GM12878 (cell line): Measurements from ENCODE around the gene CHMP6. TPM values are rescaled to one million over a fixed set of nuclear protein-coding genes. Genes with fewer than 3 reads are reported as not detected.

ENCODE experiments used
- ATAC-seq: fragments of 200-7000 bp; cut with Tn5 transposase; 3 replicates; pipeline ENCODE4 v1.9.1; 2020; ENCODE audit warnings: mild to moderate bottlenecking, moderate library complexity
- BruUV-seq: library from RNA; stranded (reverse); fragments of 400-500 nt; replicated peaks from 2 replicates; lab custom pipeline; 2021; lab: Mats Ljungman, UMichigan
- CTCF ChIA-PET: fragments of 300-600 bp; sonication (Branson Sonifier 250); formaldehyde crosslinking; extraction: SDS; loops from one replicate; lab custom pipeline; 2021; ENCODE audit warnings: inconsistent platforms; lab: Yijun Ruan, JAX
- POLR2A ChIA-PET: fragments of 350-600 bp; formaldehyde crosslinking; extraction: SDS; loops from one replicate; lab custom pipeline; 2021; ENCODE audit warnings: inconsistent platforms; lab: Charles Lee
- RAD21 ChIA-PET: fragments of 300-600 bp; sonication (Branson Sonifier 250); formaldehyde crosslinking; loops from one replicate; lab custom pipeline; 2023; ENCODE audit warnings: antibody characterized with exemption; ENCODE audit not compliant: unreplicated experiment; lab: Charles Lee
- SMC1A ChIA-PET: fragments of 300-600 bp; sonication (Branson Sonifier 250); formaldehyde crosslinking; loops from one replicate; lab custom pipeline; 2023; ENCODE audit not compliant: unreplicated experiment, uncharacterized antibody; lab: Charles Lee
- DNase-seq: peaks from one replicate; pipeline ENCODE4 v3.0.0-alpha.2; 2011; ENCODE audit warnings: low read depth, low spot score
- FAIRE-seq: peaks from 3 replicates; lab custom pipeline; 2011; peaks lifted over from hg19 to GRCh38; lab: Jason Lieb, UNC
- H2AFZ ChIP-seq: 2 replicates; pipeline ENCODE4 v1.6.0; 2011; ENCODE audit warnings: low read depth, low read length, control low read depth; ENCODE audit not compliant: control insufficient read depth
- H3K27ac ChIP-seq: 2 replicates; pipeline ENCODE4 v1.5.1; 2011; ENCODE audit warnings: control low read depth; ENCODE audit not compliant: control insufficient read depth, insufficient read depth
- H3K27me3 ChIP-seq, 2 experiments: replicated peaks in 1 of 2; 2 replicates each; pipeline versions ENCODE4 v1.6.0 to v1.6.1; 2011; ENCODE audit warnings: low read length in 1 of 2; ENCODE audit not compliant: control insufficient read depth in 2 of 2, insufficient read depth in 2 of 2
- H3K36me3 ChIP-seq, 2 experiments: 2 replicates each; pipeline ENCODE4 v1.5.1; 2011; ENCODE audit warnings: low read length in 1 of 2; ENCODE audit not compliant: control insufficient read depth in 2 of 2, insufficient read depth in 2 of 2
- H3K4me1 ChIP-seq: 2 replicates; pipeline ENCODE4 v1.6.1; 2011; ENCODE audit warnings: mild to moderate bottlenecking, low read length, moderate library complexity, mixed read lengths; ENCODE audit not compliant: control insufficient read depth, insufficient read depth
- H3K4me2 ChIP-seq: 2 replicates; pipeline ENCODE4 v1.6.0; 2011; ENCODE audit warnings: control low read depth; ENCODE audit not compliant: control insufficient read depth, insufficient read depth
- H3K4me3 ChIP-seq: fragments of 200-600 bp; sonication (generic); 2 replicates; pipeline ENCODE4 v1.5.1; 2016
- H3K79me2 ChIP-seq: 2 replicates; pipeline ENCODE4 v1.6.0; 2011; ENCODE audit warnings: low read length; ENCODE audit not compliant: control insufficient read depth, insufficient read depth
- H3K9ac ChIP-seq: 2 replicates; pipeline ENCODE4 v1.8.0; 2011; ENCODE audit warnings: low read length, control low read depth, mixed read lengths; ENCODE audit not compliant: control insufficient read depth, insufficient read depth
- H3K9me3 ChIP-seq: replicated peaks from 3 replicates; pipeline ENCODE4 v1.5.1; 2011; ENCODE audit warnings: mild to moderate bottlenecking, low read length; ENCODE audit not compliant: control insufficient read depth, insufficient read depth
- H4K20me1 ChIP-seq: 2 replicates; pipeline ENCODE4 v1.6.0; 2011; ENCODE audit not compliant: control insufficient read depth, insufficient read depth
- DPF2 ChIP-seq: fragments of 450-650 bp; IDR thresholded peaks from 2 replicates; pipeline ENCODE4 v1.6.1; 2017; ENCODE audit warnings: mild to moderate bottlenecking
- EP300 ChIP-seq, 2 experiments: fragments of 150-350 bp in 1 of 2; IDR thresholded peaks; 2 replicates each; pipeline ENCODE4 v1.6.1; 2011 to 2012; ENCODE audit warnings: low read depth in 2 of 2, low read length in 2 of 2, borderline replicate concordance in 1 of 2, improper control_type of control experiment in 1 of 2, inconsistent platforms in 1 of 2; ENCODE audit not compliant: control insufficient read depth in 1 of 2
- HDGF ChIP-seq: fragments of 450-650 bp; IDR thresholded peaks from 2 replicates; pipeline ENCODE4 v1.6.1; 2016; ENCODE audit warnings: antibody characterized with exemption
- JUND ChIP-seq: IDR thresholded peaks from 2 replicates; pipeline ENCODE4 v1.6.1; 2012; ENCODE audit warnings: low read depth, mild to moderate bottlenecking, low read length, improper control_type of control experiment, moderate library complexity
- KAT2A ChIP-seq: conservative IDR thresholded peaks from 2 replicates; pipeline ENCODE4 v1.6.1; 2011; ENCODE audit warnings: low read depth, low read length; ENCODE audit not compliant: control insufficient read depth
- PML ChIP-seq: IDR thresholded peaks from 2 replicates; pipeline ENCODE4 v1.6.1; 2012; ENCODE audit warnings: low read length, inconsistent platforms
- RAD21 ChIP-seq: IDR thresholded peaks from 2 replicates; pipeline ENCODE4 v1.6.1; 2011; ENCODE audit warnings: mild to moderate bottlenecking, low read depth, low read length, moderate library complexity; ENCODE audit not compliant: insufficient read depth
- SIX5 ChIP-seq: IDR thresholded peaks from 2 replicates; pipeline ENCODE4 v1.6.1; 2011; ENCODE audit warnings: mild to moderate bottlenecking, low read depth, low read length, moderate library complexity; ENCODE audit not compliant: severe bottlenecking
- YBX1 ChIP-seq: fragments of 450-650 bp; IDR thresholded peaks from 2 replicates; pipeline ENCODE4 v1.6.1; 2016; ENCODE audit warnings: antibody characterized with exemption
- ZNF24 ChIP-seq: fragments of 450-650 bp; IDR thresholded peaks from 2 replicates; pipeline ENCODE4 v1.6.1; 2017; ENCODE audit warnings: antibody characterized with exemption, mild to moderate bottlenecking
- WGBS: methylation state at CpG from one replicate; pipeline ENCODE4 v1.1.6; 2016; ENCODE audit warnings: low lambda C conversion rate; ENCODE audit not compliant: insufficient replicate concordance, insufficient coverage; ENCODE audit errors: missing lambda C conversion rate; 5-methylcytosine and 5-hydroxymethylcytosine counted together
- in situ Hi-C: fragments of 300-500 bp; cut with MboI; formaldehyde crosslinking; loops from 9 replicates; pipeline ENCODE4 v1.14.3; 2018; ENCODE audit warnings: mixed read lengths
- intact Hi-C: fragments of 100-400 bp; cut with micrococcal nuclease; formaldehyde crosslinking; loops from one replicate; pipeline ENCODE4 v1.14.2; 2022; ENCODE audit not compliant: unreplicated experiment
- polyA plus RNA-seq, 11 experiments: library from polyadenylated mRNA; depleted of rRNA in 4 of 11; unstranded in 6 of 11; stranded (reverse) in 5 of 11; fragments of >200 nt; fragmentation: Nextera tagmentation in 4 of 11; fragmentation: Illumina TruSeq in 1 of 11; extraction: Ambion mirVana in 4 of 11; extraction: Trizol in 1 of 11; gene quantifications; 1 replicate in 1 of 11; 2 replicates in 10 of 11; pipeline versions ENCODE4 v1.2.1 to v1.2.3, GENCODE V29; 2011 to 2016; ENCODE audit warnings: inconsistent platforms in 2 of 11, missing spikeins in 2 of 11, low read depth in 1 of 11
- total RNA-seq, 4 experiments: library from RNA; depleted of rRNA in 3 of 4; stranded (reverse); fragments of >200 nt in 3 of 4; fragmentation: Illumina TruSeq in 1 of 4; extraction: Trizol in 1 of 4; gene quantifications; 2 replicates each; pipeline versions ENCODE4 v1.2.1 to v1.2.3, GENCODE V29; 2013 to 2021
- TF ChIP-seq, protein P1 (sequence below): fragments of 150-350 bp; IDR thresholded peaks from 2 replicates; pipeline ENCODE4 v1.6.1; 2016; ENCODE audit warnings: low read depth, low read length
- TF ChIP-seq, protein P2 (sequence below): fragments of 450-650 bp; IDR thresholded peaks from 2 replicates; pipeline ENCODE4 v1.6.1; 2016; ENCODE audit warnings: mild to moderate bottlenecking
- TF ChIP-seq, protein P3 (sequence below): fragments of 450-650 bp; IDR thresholded peaks from 2 replicates; pipeline ENCODE4 v1.6.1; 2016; ENCODE audit warnings: mild to moderate bottlenecking
- TF ChIP-seq, protein P4 (sequence below): fragments of 450-650 bp; IDR thresholded peaks from 2 replicates; pipeline ENCODE4 v1.6.1; 2017; ENCODE audit warnings: low read depth, mild to moderate bottlenecking, moderate library complexity
- TF ChIP-seq, protein P5 (sequence below): IDR thresholded peaks from 2 replicates; pipeline ENCODE4 v1.6.1; 2012; ENCODE audit warnings: low read depth, low read length, improper control_type of control experiment

Gene CHMP6
- total and polyA plus RNA-seq, 10 of the 15 experiments (the other 5 are each of a cell fraction or from before 2014, with no cell fraction given) = 0.21 to 37.9 (median 14.7) TPM

DNA sequence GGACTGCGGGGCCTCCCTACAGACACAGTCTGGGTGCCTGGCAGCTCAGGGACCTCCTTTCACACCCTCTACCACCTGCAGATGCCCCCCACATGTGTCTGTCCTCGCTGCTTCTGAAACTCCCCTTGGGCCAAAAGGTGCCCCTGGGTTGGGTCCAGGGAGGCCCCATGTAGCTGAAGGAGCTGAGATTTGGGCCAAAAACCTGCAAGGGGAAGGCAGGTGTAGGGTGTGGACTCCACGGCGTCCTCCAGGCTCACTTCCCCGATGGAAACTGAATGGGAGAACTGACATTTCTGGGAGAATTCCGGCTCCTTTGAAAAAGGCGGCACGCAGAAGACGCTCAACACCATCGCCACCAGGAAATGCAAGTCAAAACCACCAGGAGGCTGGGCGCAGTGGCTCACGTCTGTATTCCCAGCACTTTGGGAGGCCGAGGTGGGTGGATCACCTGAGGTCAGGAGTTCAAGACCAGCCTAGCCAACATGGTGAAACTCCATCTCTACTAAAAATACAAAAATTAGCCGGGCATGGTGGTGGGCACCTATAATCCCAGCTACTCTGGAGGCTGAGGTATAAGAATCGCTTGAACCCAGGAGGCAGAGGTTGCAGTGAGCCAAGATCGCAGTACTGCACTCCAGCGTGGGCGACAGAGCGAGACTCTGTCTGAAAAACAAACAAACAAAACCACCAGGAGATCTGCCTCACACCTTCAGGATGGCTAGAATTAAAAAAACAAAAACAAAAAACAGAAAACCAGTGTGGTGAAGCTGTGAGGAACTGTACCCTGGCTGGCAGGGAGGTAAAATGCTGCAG lies 30.1 kb downstream of the CHMP6 start:
- ATAC-seq = no peak
- no peak overlapping the region for H3K4me3 ChIP-seq
- no peak for FAIRE-seq
- peaks cover 0 to 2% of the 10 kb centered on the region in 2 experiments; a peak in 2 of 4 replicates for H3K27me3 ChIP-seq
- in situ Hi-C loops = loop anchor here (10.0 to 25.0 kb wide), 2 partner anchors 73 to 216 kb away; partner anchors contain the start of genes NDUFAF8 and TEPSIN
- WGBS = 50% methylated on average over 19 of the region's 19 CpGs
- no peak overlapping the region for H2AFZ ChIP-seq
- H3K27ac ChIP-seq = no peak overlapping the region
- H3K9me3 ChIP-seq = no peaks in the 10 kb centered on the region; the same call in 1 of the 3 replicates
- intact Hi-C loops = no loop called here
- no peaks in the 10 kb centered on the region for H4K20me1 ChIP-seq
- BruUV-seq = no TSS peak
- H3K36me3 ChIP-seq = no peaks in the 10 kb centered on the region
- ChIA-PET RAD21 (interaction anchor here (1.0 kb wide), 1 partner anchor 80 kb away, joined by 4 read pairs; no protein-coding TSS in a partner anchor), CTCF (interaction anchor here (2.8 to 4.7 kb wide), 2 partner anchors 76 to 81 kb away, joined by 22 to 60 read pairs; no protein-coding TSS in a partner anchor), SMC1A (no interaction called here), POLR2A (no interaction called here)
- no peaks in the 10 kb centered on the region for H3K4me1 ChIP-seq
- H3K4me2 ChIP-seq = no peak overlapping the region
- no peak overlapping the region for H3K9ac ChIP-seq
- no peak for DNase-seq
- no peaks in the 10 kb centered on the region for H3K79me2 ChIP-seq
- TF ChIP-seq, protein P1, sequence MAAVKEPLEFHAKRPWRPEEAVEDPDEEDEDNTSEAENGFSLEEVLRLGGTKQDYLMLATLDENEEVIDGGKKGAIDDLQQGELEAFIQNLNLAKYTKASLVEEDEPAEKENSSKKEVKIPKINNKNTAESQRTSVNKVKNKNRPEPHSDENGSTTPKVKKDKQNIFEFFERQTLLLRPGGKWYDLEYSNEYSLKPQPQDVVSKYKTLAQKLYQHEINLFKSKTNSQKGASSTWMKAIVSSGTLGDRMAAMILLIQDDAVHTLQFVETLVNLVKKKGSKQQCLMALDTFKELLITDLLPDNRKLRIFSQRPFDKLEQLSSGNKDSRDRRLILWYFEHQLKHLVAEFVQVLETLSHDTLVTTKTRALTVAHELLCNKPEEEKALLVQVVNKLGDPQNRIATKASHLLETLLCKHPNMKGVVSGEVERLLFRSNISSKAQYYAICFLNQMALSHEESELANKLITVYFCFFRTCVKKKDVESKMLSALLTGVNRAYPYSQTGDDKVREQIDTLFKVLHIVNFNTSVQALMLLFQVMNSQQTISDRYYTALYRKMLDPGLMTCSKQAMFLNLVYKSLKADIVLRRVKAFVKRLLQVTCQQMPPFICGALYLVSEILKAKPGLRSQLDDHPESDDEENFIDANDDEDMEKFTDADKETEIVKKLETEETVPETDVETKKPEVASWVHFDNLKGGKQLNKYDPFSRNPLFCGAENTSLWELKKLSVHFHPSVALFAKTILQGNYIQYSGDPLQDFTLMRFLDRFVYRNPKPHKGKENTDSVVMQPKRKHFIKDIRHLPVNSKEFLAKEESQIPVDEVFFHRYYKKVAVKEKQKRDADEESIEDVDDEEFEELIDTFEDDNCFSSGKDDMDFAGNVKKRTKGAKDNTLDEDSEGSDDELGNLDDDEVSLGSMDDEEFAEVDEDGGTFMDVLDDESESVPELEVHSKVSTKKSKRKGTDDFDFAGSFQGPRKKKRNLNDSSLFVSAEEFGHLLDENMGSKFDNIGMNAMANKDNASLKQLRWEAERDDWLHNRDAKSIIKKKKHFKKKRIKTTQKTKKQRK = no peak
- TF ChIP-seq SIX5 (no peak), RAD21 (no peak), DPF2 (no peak), ZNF24 (no peak), JUND (no peak), HDGF (no peak), YBX1 (no peak), KAT2A (no peak), PML (no peak), EP300 (IDR thresholded peaks at IDR 0.05; ENCODE audit: borderline replicate concordance in 1 of 2, control insufficient read depth in 1 of 2, low read depth in 2 of 2, low read length in 2 of 2) (no peak)
- TF ChIP-seq, protein P2, sequence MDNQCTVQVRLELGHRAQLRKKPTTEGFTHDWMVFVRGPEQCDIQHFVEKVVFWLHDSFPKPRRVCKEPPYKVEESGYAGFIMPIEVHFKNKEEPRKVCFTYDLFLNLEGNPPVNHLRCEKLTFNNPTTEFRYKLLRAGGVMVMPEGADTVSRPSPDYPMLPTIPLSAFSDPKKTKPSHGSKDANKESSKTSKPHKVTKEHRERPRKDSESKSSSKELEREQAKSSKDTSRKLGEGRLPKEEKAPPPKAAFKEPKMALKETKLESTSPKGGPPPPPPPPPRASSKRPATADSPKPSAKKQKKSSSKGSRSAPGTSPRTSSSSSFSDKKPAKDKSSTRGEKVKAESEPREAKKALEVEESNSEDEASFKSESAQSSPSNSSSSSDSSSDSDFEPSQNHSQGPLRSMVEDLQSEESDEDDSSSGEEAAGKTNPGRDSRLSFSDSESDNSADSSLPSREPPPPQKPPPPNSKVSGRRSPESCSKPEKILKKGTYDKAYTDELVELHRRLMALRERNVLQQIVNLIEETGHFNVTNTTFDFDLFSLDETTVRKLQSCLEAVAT = no peak
- TF ChIP-seq, protein P3, sequence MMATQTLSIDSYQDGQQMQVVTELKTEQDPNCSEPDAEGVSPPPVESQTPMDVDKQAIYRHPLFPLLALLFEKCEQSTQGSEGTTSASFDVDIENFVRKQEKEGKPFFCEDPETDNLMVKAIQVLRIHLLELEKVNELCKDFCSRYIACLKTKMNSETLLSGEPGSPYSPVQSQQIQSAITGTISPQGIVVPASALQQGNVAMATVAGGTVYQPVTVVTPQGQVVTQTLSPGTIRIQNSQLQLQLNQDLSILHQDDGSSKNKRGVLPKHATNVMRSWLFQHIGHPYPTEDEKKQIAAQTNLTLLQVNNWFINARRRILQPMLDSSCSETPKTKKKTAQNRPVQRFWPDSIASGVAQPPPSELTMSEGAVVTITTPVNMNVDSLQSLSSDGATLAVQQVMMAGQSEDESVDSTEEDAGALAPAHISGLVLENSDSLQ = no peak
- TF ChIP-seq, protein P4, sequence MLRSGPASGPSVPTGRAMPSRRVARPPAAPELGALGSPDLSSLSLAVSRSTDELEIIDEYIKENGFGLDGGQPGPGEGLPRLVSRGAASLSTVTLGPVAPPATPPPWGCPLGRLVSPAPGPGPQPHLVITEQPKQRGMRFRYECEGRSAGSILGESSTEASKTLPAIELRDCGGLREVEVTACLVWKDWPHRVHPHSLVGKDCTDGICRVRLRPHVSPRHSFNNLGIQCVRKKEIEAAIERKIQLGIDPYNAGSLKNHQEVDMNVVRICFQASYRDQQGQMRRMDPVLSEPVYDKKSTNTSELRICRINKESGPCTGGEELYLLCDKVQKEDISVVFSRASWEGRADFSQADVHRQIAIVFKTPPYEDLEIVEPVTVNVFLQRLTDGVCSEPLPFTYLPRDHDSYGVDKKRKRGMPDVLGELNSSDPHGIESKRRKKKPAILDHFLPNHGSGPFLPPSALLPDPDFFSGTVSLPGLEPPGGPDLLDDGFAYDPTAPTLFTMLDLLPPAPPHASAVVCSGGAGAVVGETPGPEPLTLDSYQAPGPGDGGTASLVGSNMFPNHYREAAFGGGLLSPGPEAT = no peak
- TF ChIP-seq, protein P5, sequence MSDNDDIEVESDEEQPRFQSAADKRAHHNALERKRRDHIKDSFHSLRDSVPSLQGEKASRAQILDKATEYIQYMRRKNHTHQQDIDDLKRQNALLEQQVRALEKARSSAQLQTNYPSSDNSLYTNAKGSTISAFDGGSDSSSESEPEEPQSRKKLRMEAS = no peak
